ENCODE results near the gene PDLIM5. TPM values are rescaled to one million over a fixed set of nuclear protein-coding genes. Genes with fewer than 3 reads are reported as not detected.

The PDLIM5 gene
- total RNA-seq, 1 donor, result 124 TPM

DNA sequence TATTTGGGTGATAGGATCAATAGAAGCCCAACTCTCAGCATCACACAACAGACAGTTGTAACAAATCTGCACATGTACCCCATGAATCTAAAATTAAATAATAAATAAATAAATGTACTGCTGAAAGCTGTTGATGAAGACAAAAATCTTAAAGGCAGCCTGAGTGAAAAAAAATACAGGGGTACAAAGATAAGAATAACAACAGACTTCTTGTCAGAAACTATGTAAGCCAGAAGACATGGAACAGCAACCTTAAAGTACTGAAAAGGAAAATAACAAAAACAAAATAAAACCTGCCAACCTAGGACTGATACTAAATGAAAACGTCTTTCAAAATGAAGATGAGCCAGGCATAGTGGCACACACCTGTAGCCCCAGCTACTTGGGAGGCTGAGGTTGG is 25.0 kb upstream of the PDLIM5 start:
- DNase-seq (ENCODE audit: low read depth), result no peak
- TF ChIP-seq, protein P1, sequence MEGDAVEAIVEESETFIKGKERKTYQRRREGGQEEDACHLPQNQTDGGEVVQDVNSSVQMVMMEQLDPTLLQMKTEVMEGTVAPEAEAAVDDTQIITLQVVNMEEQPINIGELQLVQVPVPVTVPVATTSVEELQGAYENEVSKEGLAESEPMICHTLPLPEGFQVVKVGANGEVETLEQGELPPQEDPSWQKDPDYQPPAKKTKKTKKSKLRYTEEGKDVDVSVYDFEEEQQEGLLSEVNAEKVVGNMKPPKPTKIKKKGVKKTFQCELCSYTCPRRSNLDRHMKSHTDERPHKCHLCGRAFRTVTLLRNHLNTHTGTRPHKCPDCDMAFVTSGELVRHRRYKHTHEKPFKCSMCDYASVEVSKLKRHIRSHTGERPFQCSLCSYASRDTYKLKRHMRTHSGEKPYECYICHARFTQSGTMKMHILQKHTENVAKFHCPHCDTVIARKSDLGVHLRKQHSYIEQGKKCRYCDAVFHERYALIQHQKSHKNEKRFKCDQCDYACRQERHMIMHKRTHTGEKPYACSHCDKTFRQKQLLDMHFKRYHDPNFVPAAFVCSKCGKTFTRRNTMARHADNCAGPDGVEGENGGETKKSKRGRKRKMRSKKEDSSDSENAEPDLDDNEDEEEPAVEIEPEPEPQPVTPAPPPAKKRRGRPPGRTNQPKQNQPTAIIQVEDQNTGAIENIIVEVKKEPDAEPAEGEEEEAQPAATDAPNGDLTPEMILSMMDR (IDR thresholded peaks at IDR 0.05; ENCODE audit: insufficient read depth, low read length), result no peak
- H3K4me3 ChIP-seq (ENCODE audit: low read depth, low read length), result no peak overlapping the region

GRCh38 chr4:94428884-94429283 is 22.9 kb upstream of the PDLIM5 start:
- no peak for DNase-seq (ENCODE audit: low read depth)
- TF ChIP-seq, protein P1 (IDR thresholded peaks at IDR 0.05; ENCODE audit: insufficient read depth, low read length), result no peak
- no peak overlapping the region for H3K4me3 ChIP-seq (ENCODE audit: low read depth, low read length)

DNA sequence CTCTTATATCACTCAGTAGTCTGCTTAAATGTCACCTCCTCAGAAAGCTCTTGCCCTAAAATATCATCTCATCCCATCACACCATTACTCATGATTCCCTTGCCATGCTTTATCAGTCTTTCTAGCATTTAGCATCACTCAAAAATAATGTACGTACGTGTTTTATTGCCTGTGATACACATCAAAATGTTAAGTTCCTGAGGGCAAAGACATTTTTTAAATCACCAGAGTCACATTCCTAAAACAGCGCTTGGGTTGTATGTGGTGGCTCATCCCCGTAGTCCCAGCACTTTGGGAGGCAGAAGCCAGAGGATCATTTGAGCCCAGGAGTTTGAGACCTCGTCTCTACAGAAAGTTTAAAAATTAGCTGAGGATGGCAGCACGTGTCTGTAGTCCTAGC is 21.3 kb upstream of the PDLIM5 start:
- H3K4me3 ChIP-seq (ENCODE audit: low read depth, low read length), result no peak overlapping the region
- no peak for DNase-seq (ENCODE audit: low read depth)
- TF ChIP-seq, protein P1 (IDR thresholded peaks at IDR 0.05; ENCODE audit: insufficient read depth, low read length), result no peak

- TF ChIP-seq, protein P1 (IDR thresholded peaks at IDR 0.05; ENCODE audit: insufficient read depth, low read length), result no peak
- DNase-seq (ENCODE audit: low read depth), result no peak
- H3K4me3 ChIP-seq (ENCODE audit: low read depth, low read length), result no peak overlapping the region
These were observed 20.4 kb upstream of the PDLIM5 start for GRCh38 chr4:94431388-94431787.

DNA sequence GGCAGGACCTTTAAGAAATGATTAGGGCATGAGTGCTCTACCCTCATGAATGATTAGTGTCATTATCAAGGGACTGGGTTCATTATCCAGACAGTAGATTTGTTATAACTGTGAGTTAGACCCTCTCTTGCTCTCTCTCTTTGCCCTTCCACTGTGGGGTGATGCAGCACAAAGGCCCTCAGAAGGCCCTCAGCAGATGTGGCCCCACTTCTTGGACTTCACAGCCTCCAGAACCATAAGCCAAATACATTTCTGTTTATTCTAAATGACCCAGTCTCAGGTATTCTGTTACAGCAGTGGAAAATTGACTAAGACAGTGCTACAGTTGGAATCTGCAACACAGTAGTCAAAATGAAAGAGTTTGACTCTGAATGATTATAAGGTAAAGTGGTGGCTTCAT is 17.2 kb upstream of the PDLIM5 start:
- H3K4me3 ChIP-seq (ENCODE audit: low read depth, low read length), result no peak overlapping the region
- DNase-seq (ENCODE audit: low read depth), result no peak
- TF ChIP-seq, protein P1 (IDR thresholded peaks at IDR 0.05; ENCODE audit: insufficient read depth, low read length), result no peak

- no peak for DNase-seq (ENCODE audit: low read depth)
- TF ChIP-seq, protein P1 (IDR thresholded peaks at IDR 0.05; ENCODE audit: insufficient read depth, low read length), result no peak
- H3K4me3 ChIP-seq (ENCODE audit: low read depth, low read length), result no peak overlapping the region
These were observed 15.9 kb upstream of the PDLIM5 start for GRCh38 chr4:94435874-94436273.

DNA sequence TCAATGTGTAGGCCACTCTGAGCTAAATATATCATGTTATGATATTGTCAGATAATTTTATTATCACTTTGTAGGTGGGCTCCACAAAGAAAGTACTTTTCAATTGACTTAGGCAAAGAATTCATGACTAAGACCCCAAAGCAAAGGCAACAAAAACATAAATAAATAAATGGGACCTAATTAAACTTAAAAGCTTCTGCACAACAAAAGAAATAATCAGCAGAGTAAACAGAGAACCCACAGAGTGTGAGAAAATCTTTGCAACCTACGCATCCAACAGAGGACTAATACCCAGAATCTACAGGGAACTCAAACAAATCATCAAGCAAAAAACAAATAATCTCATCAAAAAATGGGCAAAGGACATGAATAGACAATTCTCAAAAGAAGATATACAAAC is 15.2 kb upstream of the PDLIM5 start:
- no peak overlapping the region for H3K4me3 ChIP-seq (ENCODE audit: low read depth, low read length)
- TF ChIP-seq, protein P1 (IDR thresholded peaks at IDR 0.05; ENCODE audit: insufficient read depth, low read length), result no peak
- DNase-seq (ENCODE audit: low read depth), result no peak
